IPS-NIHi11 (cell line): ENCODE results near the gene RNF5.
A peak's percentile ranks its signal among the peaks of the same experiment; 100 is the strongest.
"Not testable (repeated sequence)": the region's sequence is repeated elsewhere in the genome, so short reads cannot be mapped to it uniquely, and the experiment has no call there.

Experiments used
- DNase-seq: peaks from one replicate; pipeline ENCODE4 v3.0.0; 2012; ENCODE audit warnings: mixed read lengths, low spot score

RNF5 gene

DNA sequence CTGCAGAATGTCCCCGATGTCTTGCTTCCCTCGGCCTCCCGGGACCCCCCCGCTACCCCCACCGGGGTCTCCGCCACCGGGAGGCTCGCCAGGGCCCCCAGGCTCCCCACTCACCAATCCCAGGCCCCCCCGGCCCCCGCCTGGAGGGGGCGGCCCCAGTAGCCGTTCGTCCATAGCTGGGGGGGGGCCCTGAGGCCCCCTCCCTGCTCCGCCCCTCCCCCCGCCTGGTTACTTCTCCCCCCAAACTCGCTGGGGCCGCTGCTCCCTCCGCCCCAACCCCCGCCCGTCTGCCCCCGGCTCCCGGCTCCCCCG lies 11.5 kb downstream of the RNF5 start:
- DNase-seq = no peak

DNA sequence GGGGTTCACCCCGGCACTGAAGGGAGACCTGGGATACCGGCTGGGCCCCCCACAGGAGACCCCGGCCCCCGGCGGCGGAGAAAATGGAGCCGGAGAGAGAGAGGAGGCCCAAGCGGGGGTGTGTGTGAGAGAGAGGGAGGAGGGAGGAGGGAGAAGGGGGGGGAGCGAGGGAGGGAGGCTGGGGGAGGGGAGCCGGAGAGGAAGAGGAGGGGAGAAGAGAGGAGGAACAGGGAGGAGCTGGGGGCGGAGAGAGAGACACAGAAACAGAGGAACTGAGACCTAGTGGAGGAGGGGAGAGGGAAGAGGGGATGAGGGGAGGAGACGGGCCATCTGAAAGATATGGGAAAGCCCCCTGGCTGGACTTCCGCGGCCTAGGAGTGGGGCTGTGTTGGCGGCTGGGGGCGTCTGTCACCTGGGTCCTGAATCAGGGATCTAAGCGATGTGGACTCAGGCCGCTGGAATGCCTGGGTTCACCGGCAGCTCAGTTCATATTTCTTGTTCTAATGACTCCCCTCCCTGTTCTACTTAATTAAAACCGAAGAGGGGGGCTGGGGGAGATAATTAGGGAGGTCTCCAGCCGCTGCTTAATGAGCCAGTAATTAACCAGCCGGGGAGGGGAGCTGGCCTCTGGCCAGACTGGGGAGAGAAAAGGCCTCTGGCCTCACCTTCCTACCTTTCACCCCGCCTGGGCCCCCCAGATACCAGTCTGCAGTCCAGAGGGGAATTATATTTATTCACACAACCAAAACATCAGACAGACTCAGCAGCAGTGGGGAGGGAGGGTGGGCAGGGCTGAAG lies 12.0 kb downstream of the RNF5 start, which contains the start of gene PBX2:
Gene PBX2 (minus strand): TSS at position 149 of the 798 bp plus-strand sequence. CDS start 287 bp downstream, outside the sequence.
- peak; percentile 75 for DNase-seq

DNA sequence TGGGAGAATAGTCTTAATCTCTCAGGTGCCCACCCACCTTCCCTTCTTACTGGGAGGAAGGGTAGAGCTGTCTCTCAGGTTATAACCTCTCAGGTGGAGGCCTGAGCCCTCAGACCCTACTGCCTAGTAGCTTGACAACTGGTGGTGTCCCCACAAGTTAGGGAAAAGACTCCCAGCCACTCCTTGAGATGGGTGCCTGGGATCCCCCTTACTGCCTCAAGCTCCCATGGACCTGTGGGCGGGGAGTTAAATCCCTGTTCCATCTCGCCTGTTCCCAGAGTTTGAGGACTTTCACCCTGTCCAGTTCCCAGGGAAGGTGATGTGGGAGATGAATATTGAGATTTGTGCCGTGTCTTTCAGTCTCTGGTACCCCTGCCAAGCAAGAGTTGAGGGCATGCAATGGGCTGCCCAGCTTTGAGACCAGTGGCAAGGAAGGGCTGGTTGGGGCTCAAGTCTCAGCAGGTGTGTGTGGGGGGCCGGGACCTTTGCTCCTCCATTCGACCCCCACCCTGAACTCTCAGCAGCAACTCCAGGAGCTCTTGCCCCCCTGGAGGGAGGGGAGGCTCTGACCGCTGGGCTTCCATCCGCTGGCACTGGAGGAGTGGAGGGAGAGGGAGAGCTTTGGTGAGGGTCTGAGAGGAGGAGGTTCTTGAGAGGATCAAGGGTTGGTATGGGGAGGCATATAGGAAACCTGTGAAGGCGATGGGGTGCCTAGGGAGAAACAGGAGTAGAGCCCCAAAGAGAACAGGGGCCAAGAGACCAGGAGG lies 12.9 kb downstream of the RNF5 start:
- DNase-seq = no peak

DNA sequence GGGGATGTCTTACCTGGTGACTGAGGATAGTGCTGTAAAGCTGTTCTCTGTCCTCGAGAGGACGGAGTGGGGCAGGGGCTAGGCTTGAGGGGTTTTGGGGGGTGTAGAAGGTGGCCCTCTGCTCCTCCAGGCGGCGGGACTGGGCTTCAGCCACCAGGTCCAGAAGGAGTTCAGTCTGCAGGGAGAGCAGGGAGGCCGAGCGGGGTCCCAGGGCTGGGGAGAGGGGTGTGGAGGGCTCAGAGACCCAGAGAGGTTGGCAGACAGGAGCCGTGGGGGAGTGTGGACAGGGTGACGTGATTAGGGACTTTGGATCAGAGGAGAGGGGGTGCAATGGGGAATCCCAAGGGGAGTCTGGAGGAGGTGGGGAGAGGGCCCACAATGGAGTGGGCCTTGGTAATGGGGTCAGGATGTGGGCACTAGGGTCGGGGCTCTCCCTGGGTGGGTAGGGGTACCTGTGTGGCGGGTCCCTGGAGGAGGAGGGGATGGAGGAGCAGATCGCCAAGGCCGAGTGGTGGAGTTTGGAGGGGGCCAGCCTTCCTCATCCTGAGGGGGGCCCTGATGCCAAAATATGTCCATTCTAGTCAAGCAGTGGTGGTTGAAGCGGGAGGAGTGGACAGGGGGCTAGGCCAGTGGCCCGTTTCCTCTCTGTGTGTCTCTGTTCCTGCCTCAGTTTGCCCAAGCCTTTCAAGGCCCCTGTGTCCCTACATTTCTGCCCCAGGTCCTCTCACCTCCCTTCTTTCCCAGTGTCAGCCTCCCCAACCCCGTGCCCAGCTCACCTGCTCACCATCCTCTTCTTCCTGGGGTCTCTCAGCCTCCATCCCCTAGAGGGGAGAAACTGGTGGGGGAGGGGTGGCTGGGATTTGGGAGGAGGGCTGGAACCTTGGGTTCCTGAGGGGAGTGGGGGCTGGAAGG lies 13.7 kb downstream of the RNF5 start:
- no peak for DNase-seq

DNA sequence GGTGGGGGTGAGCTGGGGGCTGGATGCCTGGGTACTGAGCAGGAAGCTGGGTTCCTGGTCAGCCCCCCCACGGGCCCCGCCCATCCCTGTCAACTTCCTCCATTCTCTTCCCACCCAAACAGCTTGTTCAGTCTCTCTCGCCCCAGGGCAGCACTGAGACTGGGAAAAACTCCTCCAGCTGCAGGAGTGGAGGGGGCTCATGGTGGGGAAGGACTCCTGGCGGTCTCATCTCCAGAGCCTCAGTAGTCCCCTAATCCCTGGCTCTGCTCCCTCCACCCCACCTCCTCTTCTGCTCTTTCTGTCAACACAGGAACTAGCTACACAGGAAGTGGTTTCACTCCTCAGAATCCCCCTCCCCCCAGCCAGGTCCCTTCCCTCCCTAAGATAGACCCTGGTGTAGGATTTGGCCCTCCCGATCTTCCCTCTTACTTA lies 14.4 kb downstream of the RNF5 start, which contains the start of gene GPSM3:
Gene GPSM3 (minus strand): TSS at position 36 of the 432 bp plus-strand sequence. CDS start 130 bp downstream, outside the sequence.
- no peak for DNase-seq

DNA sequence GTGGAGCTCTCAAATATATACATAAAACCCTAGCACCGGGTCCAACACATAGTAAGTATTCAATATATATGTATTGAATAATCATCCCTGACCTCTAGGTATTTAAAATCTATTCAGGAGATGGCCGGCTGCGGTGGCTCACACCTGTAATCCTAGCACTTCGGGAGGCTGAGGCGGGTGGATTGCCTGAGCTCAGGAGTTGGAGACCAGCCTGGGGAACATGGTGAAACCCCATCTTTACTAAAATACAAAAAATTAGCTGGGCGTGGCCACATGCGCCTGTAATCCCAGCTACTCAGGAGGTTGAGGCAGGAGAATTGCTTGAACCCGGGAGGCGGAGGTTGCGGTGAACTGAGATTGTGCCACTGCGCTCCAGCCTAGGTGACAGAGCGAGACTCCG lies 14.9 kb downstream of the RNF5 start:
- DNase-seq = not testable (repeated sequence)

DNA sequence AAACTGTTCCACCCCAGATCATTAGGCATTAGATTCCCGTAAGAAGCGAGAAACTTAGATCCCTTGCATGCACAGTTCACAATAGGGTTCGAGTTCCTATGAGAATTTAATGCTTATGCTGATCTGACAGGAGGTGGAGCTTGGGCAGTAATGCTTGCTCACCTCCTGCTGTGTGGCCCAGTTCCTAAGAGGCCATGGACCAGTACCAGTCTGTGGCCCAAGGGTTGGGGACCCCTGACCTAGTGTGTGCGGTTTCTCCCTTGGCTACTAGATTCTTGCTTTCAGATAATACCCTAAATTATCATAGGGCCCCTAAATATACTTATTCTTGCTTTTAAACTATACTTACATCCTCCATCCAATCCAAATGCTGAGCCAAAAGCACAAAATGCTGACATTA lies 16.2 kb downstream of the RNF5 start:
- no peak for DNase-seq

DNA sequence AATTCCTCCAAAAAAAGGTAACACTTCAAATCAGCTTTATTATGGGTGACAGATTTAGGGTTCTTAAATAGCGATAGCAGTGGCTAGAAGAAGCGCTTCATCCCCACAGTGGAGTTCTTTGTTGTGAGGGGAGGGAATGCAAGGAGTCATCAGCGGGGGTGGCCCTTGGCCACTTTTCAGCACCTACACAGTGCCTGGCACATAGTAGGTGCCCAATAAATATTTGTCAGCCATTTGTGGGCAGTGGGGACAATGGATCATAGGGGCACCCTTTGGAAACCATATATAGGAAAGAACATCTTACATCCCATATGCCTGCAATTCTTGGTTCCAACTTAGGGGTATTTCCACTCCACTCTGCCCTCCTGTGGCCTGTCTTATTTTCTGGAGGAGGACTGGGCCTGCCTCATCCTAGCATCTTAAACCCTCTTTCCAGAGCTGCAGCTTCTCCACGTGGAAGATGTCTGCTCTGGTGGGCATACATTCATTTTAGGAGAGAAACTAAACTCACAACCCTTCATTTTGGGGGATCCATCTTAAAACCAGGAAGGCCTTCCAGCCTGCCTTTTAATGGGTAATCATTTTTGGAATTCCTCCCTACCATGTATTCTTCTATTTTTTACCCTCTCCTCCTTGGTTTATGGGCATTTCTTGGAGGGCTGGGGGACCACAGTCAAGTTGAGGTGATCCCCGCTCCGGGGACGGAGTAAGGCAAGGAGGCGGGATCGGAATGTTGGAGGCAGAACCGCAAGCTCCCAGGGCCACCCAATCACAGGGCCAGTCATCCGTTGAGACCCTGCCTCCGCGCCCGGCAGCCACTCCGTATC lies 16.8 kb downstream of the RNF5 start:
- no peak for DNase-seq

DNA sequence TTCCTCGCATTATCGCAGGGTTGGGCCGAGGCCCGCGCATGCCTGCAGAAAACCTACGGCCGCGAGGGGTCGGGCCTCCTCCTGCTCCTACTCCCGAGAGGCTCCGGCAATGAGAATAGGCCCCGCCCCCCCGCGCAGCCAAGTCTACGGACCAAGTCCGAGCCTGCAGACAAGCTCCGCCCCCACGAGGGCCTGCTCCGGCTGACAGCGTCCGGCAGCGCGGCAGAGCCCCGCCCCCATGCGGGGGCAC lies 17.4 kb downstream of the RNF5 start:
- DNase-seq = peak; percentile 91

DNA sequence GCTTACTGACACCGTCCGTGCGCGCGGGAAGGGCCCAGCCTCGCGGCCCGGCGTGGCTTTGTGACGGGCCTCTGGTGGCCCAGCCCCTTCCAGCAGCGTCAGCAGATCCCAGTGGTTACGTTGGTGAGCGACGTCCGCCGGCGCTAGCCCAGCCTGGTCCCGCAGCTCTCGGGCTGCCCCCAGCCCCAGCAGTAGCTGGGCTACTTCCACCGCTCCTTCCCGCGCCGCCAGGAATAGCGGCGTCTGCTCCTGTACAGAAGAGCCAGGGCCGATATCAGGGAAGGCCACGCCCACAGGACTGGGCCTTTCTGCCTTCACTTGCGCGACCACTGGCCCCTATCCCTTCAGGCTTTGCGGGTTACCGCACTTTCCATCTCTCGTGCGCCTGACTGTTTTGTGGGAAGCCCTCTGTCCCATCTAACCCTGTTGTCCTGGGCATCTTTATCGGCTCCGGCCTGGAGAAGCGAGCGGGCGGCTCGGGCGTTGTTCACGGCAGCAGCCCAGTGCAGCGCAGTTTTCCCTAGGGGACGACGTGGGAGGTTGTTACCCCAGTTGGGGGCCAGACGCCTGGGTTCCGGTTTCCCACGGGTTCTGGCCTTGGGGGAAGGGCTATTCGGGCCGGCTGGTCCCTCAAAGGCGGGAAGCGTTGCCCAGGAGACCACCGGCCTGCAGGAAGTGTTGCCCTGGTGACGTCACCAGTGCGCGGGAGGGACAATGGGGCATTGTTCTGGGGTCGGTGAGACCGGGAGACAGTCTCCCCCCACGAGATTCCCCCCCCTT lies 17.9 kb downstream of the RNF5 start:
- DNase-seq = peak; percentile 82

DNA sequence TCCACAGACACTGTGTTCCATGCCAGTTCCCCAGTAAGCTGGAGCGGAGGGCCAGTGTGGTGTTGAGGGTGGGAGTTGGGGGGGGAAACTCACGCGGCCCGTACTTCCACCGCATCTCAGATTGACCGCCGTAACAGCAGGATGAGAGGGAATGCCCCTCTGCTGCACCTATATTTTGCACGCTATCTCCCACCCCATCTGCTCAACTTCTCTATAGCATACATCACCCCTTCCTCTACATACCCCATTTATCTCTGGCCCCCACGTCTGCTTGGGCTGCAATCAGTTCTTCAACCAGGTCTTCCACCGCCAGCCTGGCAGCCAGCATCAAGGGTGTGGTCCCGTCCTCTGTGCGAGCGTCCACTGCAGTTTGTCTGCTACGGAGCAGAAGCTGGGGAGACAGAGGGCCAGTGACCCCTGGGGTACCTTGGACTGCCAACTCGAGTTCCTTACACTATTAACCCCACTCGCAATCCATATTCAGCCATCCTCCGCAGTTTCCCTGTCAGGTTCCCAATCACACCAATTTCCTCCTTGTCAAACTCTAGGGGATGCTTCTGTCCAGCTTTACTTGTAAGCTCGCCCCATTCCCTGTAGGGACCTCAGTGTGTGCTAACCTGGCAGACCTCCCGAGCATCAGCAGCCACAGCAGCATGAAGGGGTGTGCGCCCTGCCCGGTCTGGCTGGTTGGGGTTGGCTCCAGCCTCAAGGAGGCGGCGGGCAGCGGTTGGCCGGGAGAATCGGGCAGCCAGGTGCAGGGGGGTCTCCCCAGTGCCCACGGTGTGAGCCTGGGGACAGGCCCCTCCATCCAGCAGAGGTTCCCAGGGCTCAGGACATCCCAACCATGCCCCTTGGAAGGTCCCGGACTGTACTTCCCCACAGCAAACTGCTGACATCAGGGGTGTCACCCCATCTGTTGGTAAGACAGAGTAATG lies 18.7 kb downstream of the RNF5 start:
- DNase-seq = no peak

DNA sequence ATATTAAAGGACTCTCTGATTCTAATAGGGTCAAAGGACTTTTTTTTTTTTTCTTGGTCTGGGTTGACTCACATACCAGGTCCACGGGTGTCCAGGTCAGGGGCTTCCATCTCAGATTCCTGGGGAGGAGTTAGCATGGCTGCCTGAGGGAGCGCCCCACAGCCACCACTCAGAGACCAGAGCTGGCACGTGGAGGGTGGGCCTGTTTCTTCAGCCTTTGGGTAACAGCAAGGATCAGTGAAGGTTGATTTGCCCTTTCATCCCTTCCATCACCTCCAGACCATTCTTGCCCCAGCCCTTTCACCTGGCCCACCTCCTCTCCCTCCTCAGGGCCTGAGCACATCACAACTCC lies 20.1 kb downstream of the RNF5 start:
- no peak for DNase-seq

DNA sequence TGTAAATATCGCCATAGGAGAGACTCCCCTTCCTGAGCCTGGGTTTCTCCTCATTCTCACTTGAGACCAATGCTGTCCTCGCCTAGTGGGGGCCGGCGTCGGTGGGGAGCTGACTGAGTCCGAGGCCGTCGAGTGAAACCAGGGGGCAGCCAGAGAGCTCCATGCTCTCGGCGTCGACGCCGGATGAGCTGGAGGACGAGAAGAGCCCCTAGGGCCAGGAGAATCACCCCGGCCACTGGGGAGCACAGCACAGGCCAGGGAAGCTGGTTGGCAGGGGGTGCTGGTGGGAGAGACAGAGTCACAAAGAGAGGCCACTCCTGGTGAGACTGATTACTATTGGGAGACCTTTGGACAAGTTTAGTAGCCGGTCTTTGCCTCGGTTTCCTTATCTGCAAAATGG lies 20.7 kb downstream of the RNF5 start:
- no peak for DNase-seq

DNA sequence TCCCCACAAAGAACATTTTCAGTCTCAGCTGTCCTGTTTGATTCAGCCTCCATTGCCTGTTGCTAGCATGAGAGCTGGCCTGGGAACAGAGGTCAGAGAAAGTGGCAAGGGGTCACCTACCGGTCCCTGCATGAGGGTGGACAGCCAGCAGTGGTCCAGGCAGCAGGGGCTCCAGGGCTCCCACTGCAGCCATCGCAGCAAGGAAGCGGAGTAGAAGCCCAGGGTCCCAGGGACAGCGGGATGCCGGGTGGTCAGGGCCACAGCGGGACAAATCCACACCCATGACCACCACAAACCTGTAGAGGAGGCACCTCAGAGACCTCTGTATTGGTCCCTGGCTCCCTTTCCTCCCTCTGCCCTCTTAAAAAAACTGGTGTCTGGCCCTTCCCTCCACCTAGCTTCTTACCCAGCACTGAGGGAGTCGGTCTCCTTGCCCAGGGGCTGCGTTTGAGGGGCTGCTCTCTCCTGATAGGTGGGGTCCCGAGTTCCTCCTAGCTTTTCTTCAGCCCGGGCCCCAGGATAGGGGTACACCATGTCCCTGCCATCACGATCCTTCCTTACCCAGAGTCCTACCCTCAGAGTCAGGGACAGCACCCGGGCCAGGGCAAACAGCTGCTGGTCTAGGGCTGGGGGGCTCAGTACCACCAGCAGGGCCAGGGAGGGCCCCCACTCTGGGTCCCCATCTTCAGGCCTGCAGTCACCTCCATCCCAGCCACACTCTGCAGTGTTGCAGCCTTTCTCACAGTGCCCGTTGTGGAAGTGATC lies 22.7 kb downstream of the RNF5 start:
- no peak for DNase-seq

DNA sequence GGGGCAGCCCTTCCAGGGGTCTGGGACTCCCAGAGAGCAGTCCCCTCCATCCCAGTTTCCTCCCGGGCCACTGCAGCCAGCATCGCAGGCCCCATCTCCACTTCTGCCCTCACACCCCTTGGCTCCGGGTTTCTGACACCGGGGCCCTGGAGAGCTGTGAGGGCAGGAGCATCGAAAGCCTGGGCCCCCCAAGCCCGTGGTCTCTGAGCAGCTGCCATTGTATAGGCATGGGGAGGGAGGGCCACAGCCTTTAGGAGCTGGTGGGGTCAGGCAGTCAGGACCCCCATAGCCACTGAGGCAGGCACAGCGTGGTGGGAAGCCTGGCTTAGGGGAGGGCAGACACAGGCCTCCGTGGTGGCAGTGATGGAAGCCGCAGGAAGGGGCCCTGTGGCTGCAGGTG lies 24.0 kb downstream of the RNF5 start:
- DNase-seq = no peak

DNA sequence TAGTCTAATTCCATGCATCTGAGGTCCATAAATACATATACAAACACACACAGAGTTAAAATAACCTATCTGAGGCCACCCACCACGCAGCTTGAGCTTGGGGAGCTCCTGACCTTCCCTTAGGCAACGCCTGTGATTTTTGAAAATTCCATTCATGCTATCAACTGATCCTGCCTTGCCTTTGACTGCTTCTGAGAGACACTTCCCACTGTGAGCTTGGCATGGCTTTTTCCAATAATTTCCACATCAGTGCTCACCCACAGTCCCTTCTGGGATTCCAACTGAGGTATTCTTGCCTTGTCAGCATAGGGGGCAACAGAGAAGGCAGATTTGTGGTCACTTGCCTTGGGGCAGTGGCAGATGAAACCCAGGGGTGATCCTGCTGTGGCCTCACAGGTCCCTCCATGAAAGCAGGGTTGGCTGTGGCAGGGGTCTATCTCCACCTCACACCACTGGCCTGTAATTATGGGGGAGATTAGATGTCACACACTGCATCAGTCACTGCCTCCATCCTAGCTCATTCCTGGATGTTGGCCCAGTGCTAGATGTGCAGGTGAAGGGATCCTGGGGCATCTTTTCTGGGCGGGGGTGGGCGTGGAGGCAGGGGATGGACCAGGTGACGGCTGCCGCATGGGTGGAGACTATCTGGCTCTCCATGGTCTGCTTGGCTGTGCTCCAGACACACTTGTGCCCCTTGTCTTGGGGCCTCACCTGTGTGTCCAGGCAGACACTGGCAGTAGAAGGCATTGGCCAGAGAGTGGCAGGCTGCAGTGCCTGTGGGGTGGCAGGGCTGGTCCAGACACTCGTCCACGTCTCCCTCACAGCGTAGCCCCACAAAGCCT lies 25.4 kb downstream of the RNF5 start:
- no peak for DNase-seq

DNA sequence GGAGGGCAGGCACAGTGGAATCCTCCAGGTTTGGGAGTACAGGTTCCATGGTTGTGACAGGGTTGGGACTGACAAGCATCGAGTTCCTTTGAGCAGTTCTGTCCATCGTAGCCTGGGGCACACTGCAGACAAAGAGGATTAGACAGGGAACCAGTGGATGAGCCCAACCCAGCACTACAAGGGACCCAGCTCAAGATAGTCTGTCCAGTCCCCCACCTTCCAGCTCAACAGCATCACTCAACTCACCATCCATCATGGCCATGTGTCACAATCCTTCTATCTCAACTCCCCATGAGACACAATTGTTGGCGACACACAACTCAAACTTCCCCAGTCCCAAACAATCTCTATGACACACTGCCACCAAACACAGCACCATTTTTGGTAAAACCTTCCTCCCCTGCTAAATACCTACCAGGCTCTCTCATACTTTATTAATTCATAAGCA lies 26.1 kb downstream of the RNF5 start:
- no peak for DNase-seq

DNA sequence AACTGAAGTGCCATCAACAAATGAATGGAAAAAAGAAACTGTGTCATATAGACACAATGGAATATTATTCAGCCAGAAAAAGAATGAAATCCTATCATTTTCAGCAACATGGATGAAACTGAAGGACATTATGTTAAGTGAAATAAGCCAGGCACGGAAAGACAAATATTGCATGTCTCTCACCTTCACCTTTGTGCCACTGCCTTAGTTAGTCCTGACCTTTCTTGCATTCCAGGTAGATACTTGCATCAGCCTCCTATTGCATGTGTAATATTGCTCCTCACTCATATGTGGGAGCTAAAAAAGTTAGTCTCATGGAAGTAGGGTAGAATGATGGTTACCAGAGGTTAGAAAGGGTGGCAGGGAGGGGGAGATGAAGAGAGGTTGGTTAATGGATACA lies 30.8 kb downstream of the RNF5 start:
- no peak for DNase-seq
